LNCAP (cell line): ENCODE data around the gene AGTR2.

Source experiments
- TF ChIP-seq, protein P1 (sequence below): fragments of 450-650 bp; IDR thresholded peaks from 2 replicates; pipeline ENCODE4 v1.5.1; 2017; ENCODE audit warnings: mild to moderate bottlenecking

Gene AGTR2

DNA sequence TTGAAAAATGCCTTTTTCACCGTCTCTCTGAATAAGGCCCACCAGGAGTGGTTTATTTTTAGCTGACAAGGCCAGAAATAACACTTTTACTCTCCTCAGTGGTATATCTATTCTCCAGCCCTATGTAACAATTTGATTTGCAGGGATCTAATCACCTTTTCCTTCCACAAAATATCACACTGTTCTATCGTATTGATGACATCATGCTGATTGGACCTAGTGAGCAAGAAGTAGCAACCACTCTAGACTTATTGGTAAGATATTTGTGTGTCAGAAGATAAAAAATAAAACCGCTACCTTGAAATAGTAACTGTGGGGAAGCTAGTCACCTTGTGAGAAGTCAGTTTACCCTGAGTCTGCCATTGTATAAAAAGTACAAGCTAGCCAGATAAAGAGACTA lies 27.7 kb downstream of the AGTR2 start:
- TF ChIP-seq, protein P1, sequence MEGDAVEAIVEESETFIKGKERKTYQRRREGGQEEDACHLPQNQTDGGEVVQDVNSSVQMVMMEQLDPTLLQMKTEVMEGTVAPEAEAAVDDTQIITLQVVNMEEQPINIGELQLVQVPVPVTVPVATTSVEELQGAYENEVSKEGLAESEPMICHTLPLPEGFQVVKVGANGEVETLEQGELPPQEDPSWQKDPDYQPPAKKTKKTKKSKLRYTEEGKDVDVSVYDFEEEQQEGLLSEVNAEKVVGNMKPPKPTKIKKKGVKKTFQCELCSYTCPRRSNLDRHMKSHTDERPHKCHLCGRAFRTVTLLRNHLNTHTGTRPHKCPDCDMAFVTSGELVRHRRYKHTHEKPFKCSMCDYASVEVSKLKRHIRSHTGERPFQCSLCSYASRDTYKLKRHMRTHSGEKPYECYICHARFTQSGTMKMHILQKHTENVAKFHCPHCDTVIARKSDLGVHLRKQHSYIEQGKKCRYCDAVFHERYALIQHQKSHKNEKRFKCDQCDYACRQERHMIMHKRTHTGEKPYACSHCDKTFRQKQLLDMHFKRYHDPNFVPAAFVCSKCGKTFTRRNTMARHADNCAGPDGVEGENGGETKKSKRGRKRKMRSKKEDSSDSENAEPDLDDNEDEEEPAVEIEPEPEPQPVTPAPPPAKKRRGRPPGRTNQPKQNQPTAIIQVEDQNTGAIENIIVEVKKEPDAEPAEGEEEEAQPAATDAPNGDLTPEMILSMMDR = no peak

DNA sequence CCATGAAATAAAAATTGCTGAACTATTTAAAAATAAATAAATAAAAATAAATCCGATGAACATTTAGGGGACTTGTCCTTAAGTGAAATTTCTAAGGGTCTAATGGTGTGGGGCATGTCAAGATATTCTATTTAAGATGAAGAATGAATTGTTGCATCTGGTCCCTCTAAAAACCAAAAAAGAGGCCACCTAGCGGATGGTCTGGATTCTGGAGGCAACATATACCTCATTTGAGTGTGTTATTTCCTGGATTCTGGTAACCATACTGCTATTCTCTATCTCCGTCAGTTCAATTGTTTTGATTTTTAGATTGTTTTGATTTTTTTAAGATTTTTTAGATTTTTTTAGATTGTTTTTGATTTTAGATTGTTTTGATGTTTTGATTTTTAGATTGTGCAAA lies 28.3 kb downstream of the AGTR2 start:
- TF ChIP-seq, protein P1 = peak; percentile 32

DNA sequence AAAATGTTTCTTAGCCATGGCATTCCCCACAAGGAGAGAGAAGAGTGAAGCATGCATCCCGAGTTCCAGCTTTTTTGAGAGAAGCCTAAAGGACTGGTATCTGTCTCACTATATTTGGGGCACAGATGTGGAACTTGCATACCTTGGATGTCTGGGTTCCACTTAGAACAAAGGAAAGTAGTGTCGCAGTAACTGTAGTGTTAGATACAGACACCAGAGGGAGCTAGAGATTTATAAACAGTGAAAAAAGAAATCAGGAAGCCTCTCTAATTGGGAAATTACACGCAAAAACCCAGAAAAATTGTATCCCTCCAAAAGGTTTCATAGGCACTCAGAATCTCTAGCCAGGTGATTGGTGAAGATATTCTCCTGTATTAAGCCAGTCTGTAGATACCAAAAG lies 34.4 kb downstream of the AGTR2 start:
- TF ChIP-seq, protein P1 = peak; percentile 57

DNA sequence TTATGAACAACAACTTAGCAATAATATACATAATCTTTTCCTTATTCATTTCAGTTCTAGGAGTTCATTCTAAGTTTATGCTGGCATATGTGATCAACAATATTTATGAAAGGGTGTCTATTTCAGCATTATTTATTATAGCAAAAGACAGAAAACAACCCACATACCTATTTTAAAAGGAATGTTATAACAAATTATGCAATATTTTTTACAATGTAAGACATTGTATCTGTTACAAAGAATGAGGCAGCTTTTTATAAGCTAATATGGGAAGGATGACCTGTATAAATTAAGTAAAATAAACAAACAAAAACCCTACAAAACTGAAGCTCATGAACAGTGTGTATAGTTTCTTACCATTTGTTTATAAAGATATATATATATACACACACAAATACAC lies 42.7 kb downstream of the AGTR2 start:
- TF ChIP-seq, protein P1 = no peak
